NCI-H1092 (cell line): ENCODE results near the gene CPM.

Experiments used
- DNase-seq: peaks from one replicate; lab custom pipeline; 2025; lab: John Stamatoyannopoulos, UW

CPM gene

GRCh38 chr12:68878283-68878682 lies 54.7 kb downstream of the CPM start:
- DNase-seq: no peak

- no peak for DNase-seq
Measured at GRCh38 chr12:68877583-68877982, 55.4 kb downstream of the CPM start.

- DNase-seq: no peak
Measured at GRCh38 chr12:68876461-68876860, 56.5 kb downstream of the CPM start.

GRCh38 chr12:68873316-68873715 lies 59.7 kb downstream of the CPM start:
- DNase-seq: no peak

GRCh38 chr12:68871921-68872320 lies 61.0 kb downstream of the CPM start:
- DNase-seq: no peak

GRCh38 chr12:68871396-68871795 lies 61.6 kb downstream of the CPM start:
- no peak for DNase-seq

GRCh38 chr12:68870443-68870842 lies 62.5 kb downstream of the CPM start:
- DNase-seq: no peak

GRCh38 chr12:68870011-68870410 lies 63.0 kb downstream of the CPM start:
- DNase-seq: no peak

GRCh38 chr12:68868043-68868790 lies 64.8 kb downstream of the CPM start:
- DNase-seq: no peak

GRCh38 chr12:68867606-68868005 lies 65.4 kb downstream of the CPM start:
- no peak for DNase-seq

- no peak for DNase-seq
Measured at GRCh38 chr12:68866950-68867349, 66.0 kb downstream of the CPM start.

GRCh38 chr12:68865399-68866164 lies 67.4 kb downstream of the CPM start:
- no peak for DNase-seq

GRCh38 chr12:68864604-68865003 lies 68.4 kb downstream of the CPM start:
- DNase-seq: no peak

- DNase-seq: peak; percentile 31
Measured at GRCh38 chr12:68863886-68864454, 69.0 kb downstream of the CPM start.

GRCh38 chr12:68863109-68863770 lies 69.7 kb downstream of the CPM start:
- no peak for DNase-seq

- DNase-seq: no peak
Measured at GRCh38 chr12:68861890-68862289, 71.1 kb downstream of the CPM start.

GRCh38 chr12:68856510-68856909 lies 76.5 kb downstream of the CPM start:
- DNase-seq: no peak

- DNase-seq: no peak
Measured at GRCh38 chr12:68855771-68856170, 77.2 kb downstream of the CPM start.

GRCh38 chr12:68855111-68855510 lies 77.9 kb downstream of the CPM start:
- no peak for DNase-seq

GRCh38 chr12:68854554-68854953 lies 78.4 kb downstream of the CPM start:
- no peak for DNase-seq

- no peak for DNase-seq
Measured at GRCh38 chr12:68854078-68854468, 78.9 kb downstream of the CPM start.

- DNase-seq: no peak
Measured at GRCh38 chr12:68853396-68854077, 79.4 kb downstream of the CPM start.
